HepG2 (cell line): ENCODE measurements around the gene SPAG9. TPM values are rescaled to one million over a fixed set of nuclear protein-coding genes. Genes with fewer than 3 reads are reported as not detected.

Experiments
- ESRRA ChIP-seq: sonication (generic); formaldehyde crosslinking; IDR thresholded peaks from 2 replicates; pipeline ENCODE4 v1.5.1; 2020; ENCODE audit warnings: mild to moderate bottlenecking, low read depth, missing genetic modification reagents
- KDM3A ChIP-seq: IDR thresholded peaks from 2 replicates; pipeline ENCODE4 v1.6.1; 2018; ENCODE audit warnings: low read depth, missing compliant biosample characterization
- MEF2D ChIP-seq: sonication (generic); formaldehyde crosslinking; IDR thresholded peaks from 2 replicates; pipeline ENCODE4 v1.5.1; 2020; ENCODE audit warnings: mild to moderate bottlenecking, missing genetic modification reagents
- TRIM24 ChIP-seq: sonication (generic); formaldehyde crosslinking; IDR thresholded peaks from 2 replicates; pipeline ENCODE4 v1.8.0; 2022; ENCODE audit warnings: mild to moderate bottlenecking, missing genetic modification reagents
- ZKSCAN5 ChIP-seq: sonication (generic); formaldehyde crosslinking; IDR thresholded peaks from 2 replicates; pipeline ENCODE4 v1.5.1; 2020; ENCODE audit warnings: mild to moderate bottlenecking, missing genetic modification reagents
- ZNF468 ChIP-seq: sonication (generic); formaldehyde crosslinking; IDR thresholded peaks from 2 replicates; pipeline ENCODE4 v1.8.0; 2022; ENCODE audit warnings: mild to moderate bottlenecking, moderate library complexity, missing genetic modification reagents
- ZNF746 ChIP-seq: sonication (generic); formaldehyde crosslinking; IDR thresholded peaks from 2 replicates; pipeline ENCODE4 v1.8.0; 2022; ENCODE audit warnings: mild to moderate bottlenecking, missing genetic modification reagents
- polyA plus RNA-seq, 8 experiments: library from polyadenylated mRNA; depleted of rRNA in 3 of 8; stranded (reverse) in 7 of 8; unstranded in 1 of 8; fragments of >200 nt; fragmentation: Illumina TruSeq in 4 of 8; extraction: Trizol in 4 of 8; gene quantifications; 2 replicates each; pipeline versions ENCODE4 v1.2.1 to v1.2.3, GENCODE V29; 2011 to 2016; ENCODE audit warnings: low read depth in 4 of 8, missing spikeins in 1 of 8, mixed read lengths in 1 of 8; ENCODE audit not compliant: insufficient read depth in 1 of 8
- total RNA-seq, 5 experiments: library from RNA; depleted of rRNA; stranded (reverse); fragments of >200 nt; fragmentation: Illumina TruSeq; extraction: Trizol; gene quantifications; 2 replicates each; pipeline ENCODE4 v1.2.3, GENCODE V29; 2016; ENCODE audit warnings: low read depth in 1 of 5
- TF ChIP-seq, protein P1 (sequence below): sonication (generic); formaldehyde crosslinking; conservative IDR thresholded peaks from 2 replicates; pipeline ENCODE4 v1.5.0; 2020; ENCODE audit warnings: missing genetic modification reagents
- TF ChIP-seq, protein P2 (sequence below): sonication (generic); formaldehyde crosslinking; IDR thresholded peaks from 2 replicates; pipeline ENCODE4 v1.5.0; 2020; ENCODE audit warnings: mild to moderate bottlenecking, missing genetic modification reagents
- TF ChIP-seq, protein P3 (sequence below): sonication (generic); formaldehyde crosslinking; IDR thresholded peaks from 2 replicates; pipeline ENCODE4 v1.4.0; 2020; ENCODE audit warnings: mild to moderate bottlenecking, missing genetic modification reagents
- TF ChIP-seq, protein P4 (sequence below): sonication (generic); IDR thresholded peaks from 2 replicates; pipeline ENCODE4 v1.6.1; 2016; ENCODE audit warnings: low read depth, borderline replicate concordance
- TF ChIP-seq, protein P5 (sequence below): sonication (generic); formaldehyde crosslinking; IDR thresholded peaks from 2 replicates; pipeline ENCODE4 v1.8.0; 2022; ENCODE audit warnings: low read depth, missing genetic modification reagents
- TF ChIP-seq, protein P6 (sequence below): sonication (generic); formaldehyde crosslinking; IDR thresholded peaks from 2 replicates; pipeline ENCODE4 v1.5.0; 2020; ENCODE audit warnings: missing genetic modification reagents, mild to moderate bottlenecking, borderline replicate concordance
- TF ChIP-seq, protein P7 (sequence below): sonication (generic); formaldehyde crosslinking; IDR thresholded peaks from 2 replicates; pipeline ENCODE4 v1.4.0; 2020; ENCODE audit warnings: mild to moderate bottlenecking, missing genetic modification reagents

The SPAG9 gene
- total and polyA plus RNA-seq, 2 of the 13 experiments (the other 11 are each of a cell fraction or from before 2014, with no cell fraction given): 43.2 to 78.6 TPM

DNA sequence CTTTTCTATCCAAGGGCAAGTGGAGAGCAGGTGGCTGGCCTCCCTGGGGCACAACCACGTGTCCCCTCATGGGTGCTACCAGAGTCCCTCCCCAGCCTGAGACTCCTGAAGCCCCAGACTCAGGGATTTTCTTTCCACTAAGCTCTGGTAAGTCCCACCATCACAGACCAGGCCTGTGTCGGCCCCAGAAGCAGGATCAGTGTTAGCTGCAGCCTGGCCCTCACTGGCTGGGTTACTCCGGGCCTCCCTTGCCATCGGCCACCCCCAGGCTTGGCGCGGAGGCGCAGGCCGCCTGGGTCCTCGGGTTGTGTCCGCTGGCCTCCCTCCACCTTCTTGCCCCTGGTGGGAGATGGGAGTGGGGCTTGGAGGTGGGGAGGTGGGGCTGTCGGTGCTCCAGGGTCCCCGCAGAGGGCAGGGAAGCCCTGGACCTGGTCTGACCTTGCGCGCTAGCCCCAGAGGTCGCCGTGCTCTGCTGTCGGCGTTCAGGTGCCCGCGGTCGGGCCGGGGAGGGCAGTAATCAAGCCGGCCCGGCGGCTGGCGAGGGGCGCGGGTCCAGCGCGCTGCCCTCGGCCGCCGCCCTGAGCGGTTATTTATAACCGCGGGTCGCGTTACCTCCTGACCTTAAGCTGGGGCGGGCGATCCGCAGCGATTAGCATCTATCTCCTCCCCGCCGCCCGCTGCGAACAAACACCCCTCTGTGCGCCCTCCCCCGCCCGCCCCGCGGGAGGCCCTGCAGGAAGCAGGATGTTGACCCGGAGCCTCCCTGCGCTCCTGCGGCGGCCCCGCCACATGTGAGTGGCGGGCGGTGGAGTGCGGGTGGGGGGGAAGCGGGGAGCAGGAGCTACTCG lies 176.4 kb downstream of the SPAG9 start (continued):
- TF ChIP-seq, protein P1, sequence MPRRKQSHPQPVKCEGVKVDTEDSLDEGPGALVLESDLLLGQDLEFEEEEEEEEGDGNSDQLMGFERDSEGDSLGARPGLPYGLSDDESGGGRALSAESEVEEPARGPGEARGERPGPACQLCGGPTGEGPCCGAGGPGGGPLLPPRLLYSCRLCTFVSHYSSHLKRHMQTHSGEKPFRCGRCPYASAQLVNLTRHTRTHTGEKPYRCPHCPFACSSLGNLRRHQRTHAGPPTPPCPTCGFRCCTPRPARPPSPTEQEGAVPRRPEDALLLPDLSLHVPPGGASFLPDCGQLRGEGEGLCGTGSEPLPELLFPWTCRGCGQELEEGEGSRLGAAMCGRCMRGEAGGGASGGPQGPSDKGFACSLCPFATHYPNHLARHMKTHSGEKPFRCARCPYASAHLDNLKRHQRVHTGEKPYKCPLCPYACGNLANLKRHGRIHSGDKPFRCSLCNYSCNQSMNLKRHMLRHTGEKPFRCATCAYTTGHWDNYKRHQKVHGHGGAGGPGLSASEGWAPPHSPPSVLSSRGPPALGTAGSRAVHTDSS: 0 out of 2 replicates have a peak, but pooled peaks have one; percentile 46
- TF ChIP-seq, protein P2, sequence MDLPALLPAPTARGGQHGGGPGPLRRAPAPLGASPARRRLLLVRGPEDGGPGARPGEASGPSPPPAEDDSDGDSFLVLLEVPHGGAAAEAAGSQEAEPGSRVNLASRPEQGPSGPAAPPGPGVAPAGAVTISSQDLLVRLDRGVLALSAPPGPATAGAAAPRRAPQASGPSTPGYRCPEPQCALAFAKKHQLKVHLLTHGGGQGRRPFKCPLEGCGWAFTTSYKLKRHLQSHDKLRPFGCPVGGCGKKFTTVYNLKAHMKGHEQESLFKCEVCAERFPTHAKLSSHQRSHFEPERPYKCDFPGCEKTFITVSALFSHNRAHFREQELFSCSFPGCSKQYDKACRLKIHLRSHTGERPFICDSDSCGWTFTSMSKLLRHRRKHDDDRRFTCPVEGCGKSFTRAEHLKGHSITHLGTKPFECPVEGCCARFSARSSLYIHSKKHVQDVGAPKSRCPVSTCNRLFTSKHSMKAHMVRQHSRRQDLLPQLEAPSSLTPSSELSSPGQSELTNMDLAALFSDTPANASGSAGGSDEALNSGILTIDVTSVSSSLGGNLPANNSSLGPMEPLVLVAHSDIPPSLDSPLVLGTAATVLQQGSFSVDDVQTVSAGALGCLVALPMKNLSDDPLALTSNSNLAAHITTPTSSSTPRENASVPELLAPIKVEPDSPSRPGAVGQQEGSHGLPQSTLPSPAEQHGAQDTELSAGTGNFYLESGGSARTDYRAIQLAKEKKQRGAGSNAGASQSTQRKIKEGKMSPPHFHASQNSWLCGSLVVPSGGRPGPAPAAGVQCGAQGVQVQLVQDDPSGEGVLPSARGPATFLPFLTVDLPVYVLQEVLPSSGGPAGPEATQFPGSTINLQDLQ (CRISPR knock-in tag): peak; percentile 94
- TF ChIP-seq ZNF746: peak; percentile 100
- peak; percentile 95 for TF ChIP-seq MEF2D
- TF ChIP-seq, protein P3, sequence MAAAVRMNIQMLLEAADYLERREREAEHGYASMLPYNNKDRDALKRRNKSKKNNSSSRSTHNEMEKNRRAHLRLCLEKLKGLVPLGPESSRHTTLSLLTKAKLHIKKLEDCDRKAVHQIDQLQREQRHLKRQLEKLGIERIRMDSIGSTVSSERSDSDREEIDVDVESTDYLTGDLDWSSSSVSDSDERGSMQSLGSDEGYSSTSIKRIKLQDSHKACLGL (CRISPR knock-in tag): peak; percentile 40; the same call in 1 of the 2 replicates
- TF ChIP-seq, protein P4, sequence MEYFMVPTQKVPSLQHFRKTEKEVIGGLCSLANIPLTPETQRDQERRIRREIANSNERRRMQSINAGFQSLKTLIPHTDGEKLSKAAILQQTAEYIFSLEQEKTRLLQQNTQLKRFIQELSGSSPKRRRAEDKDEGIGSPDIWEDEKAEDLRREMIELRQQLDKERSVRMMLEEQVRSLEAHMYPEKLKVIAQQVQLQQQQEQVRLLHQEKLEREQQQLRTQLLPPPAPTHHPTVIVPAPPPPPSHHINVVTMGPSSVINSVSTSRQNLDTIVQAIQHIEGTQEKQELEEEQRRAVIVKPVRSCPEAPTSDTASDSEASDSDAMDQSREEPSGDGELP: peak; percentile 89
- TF ChIP-seq, protein P5, sequence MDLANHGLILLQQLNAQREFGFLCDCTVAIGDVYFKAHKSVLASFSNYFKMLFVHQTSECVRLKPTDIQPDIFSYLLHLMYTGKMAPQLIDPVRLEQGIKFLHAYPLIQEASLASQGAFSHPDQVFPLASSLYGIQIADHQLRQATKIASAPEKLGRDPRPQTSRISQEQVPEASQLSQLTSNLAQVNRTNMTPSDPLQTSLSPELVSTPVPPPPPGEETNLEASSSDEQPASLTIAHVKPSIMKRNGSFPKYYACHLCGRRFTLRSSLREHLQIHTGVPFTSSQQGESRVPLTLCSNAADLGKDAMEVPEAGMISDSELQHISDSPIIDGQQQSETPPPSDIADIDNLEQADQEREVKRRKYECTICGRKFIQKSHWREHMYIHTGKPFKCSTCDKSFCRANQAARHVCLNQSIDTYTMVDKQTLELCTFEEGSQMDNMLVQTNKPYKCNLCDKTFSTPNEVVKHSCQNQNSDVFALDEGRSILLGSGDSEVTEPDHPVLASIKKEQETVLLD: peak; percentile 82
- 0 out of 2 replicates have a peak, but pooled peaks have one; percentile 40 for TF ChIP-seq ZNF468 (CRISPR knock-in tag)
- TF ChIP-seq TRIM24 (CRISPR knock-in tag): no peak
- peak; percentile 79; the same call in 1 of the 2 replicates for TF ChIP-seq ZKSCAN5
- TF ChIP-seq, protein P6, sequence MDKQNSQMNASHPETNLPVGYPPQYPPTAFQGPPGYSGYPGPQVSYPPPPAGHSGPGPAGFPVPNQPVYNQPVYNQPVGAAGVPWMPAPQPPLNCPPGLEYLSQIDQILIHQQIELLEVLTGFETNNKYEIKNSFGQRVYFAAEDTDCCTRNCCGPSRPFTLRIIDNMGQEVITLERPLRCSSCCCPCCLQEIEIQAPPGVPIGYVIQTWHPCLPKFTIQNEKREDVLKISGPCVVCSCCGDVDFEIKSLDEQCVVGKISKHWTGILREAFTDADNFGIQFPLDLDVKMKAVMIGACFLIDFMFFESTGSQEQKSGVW: peak; percentile 71; the same call in 1 of the 2 replicates
- TF ChIP-seq ESRRA: peak; percentile 99
- TF ChIP-seq, protein P7, sequence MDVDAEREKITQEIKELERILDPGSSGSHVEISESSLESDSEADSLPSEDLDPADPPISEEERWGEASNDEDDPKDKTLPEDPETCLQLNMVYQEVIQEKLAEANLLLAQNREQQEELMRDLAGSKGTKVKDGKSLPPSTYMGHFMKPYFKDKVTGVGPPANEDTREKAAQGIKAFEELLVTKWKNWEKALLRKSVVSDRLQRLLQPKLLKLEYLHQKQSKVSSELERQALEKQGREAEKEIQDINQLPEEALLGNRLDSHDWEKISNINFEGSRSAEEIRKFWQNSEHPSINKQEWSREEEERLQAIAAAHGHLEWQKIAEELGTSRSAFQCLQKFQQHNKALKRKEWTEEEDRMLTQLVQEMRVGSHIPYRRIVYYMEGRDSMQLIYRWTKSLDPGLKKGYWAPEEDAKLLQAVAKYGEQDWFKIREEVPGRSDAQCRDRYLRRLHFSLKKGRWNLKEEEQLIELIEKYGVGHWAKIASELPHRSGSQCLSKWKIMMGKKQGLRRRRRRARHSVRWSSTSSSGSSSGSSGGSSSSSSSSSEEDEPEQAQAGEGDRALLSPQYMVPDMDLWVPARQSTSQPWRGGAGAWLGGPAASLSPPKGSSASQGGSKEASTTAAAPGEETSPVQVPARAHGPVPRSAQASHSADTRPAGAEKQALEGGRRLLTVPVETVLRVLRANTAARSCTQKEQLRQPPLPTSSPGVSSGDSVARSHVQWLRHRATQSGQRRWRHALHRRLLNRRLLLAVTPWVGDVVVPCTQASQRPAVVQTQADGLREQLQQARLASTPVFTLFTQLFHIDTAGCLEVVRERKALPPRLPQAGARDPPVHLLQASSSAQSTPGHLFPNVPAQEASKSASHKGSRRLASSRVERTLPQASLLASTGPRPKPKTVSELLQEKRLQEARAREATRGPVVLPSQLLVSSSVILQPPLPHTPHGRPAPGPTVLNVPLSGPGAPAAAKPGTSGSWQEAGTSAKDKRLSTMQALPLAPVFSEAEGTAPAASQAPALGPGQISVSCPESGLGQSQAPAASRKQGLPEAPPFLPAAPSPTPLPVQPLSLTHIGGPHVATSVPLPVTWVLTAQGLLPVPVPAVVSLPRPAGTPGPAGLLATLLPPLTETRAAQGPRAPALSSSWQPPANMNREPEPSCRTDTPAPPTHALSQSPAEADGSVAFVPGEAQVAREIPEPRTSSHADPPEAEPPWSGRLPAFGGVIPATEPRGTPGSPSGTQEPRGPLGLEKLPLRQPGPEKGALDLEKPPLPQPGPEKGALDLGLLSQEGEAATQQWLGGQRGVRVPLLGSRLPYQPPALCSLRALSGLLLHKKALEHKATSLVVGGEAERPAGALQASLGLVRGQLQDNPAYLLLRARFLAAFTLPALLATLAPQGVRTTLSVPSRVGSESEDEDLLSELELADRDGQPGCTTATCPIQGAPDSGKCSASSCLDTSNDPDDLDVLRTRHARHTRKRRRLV (CRISPR knock-in tag): peak; percentile 77; the same call in 1 of the 2 replicates
- TF ChIP-seq KDM3A (CRISPR knock-in tag): peak; percentile 98
